Measurements from ENCODE around the gene MCM5. TPM values are rescaled to one million over a fixed set of nuclear protein-coding genes. Genes with fewer than 3 reads are reported as not detected.

The MCM5 gene
- total RNA-seq, 1 experiment from 2014 or later = 274 TPM

- Mint-ChIP-seq H3K4me3 (no peak overlapping the region; a peak in 1 of 5 replicates), H3K27me3 (ENCODE audit: low read depth) (no peaks in the 10 kb centered on the region), H3K4me1 (peaks cover 7 to 10% of the 10 kb centered on the region in 2 experiments; a peak in 3 of 4 replicates), H3K27ac (peak overlapping the region; percentile 56 to 84 (median 79); a peak in 5 of 7 replicates), H3K9me3 (no peaks in the 10 kb centered on the region; a peak in 1 of 5 replicates), H3K36me3 (ENCODE audit: insufficient read depth in 1 of 3, low read depth in 3 of 3) (peaks cover 7 to 32% (median 11%) of the 10 kb centered on the region in 3 experiments; a peak in 4 of 7 replicates)
- Histone ChIP-seq H3K79me1 (ENCODE audit: insufficient read depth, low read depth, low read length, poor library complexity, severe bottlenecking) (no peaks in the 10 kb centered on the region), H3K18ac (ENCODE audit: insufficient read length, low read depth, low read length) (no peak overlapping the region), H3K4me1 (ENCODE audit: insufficient read depth, low read length) (no peaks in the 10 kb centered on the region), H3K14ac (ENCODE audit: insufficient read depth, low read length) (no peak overlapping the region), H2BK12ac (ENCODE audit: insufficient read length, low read depth, low read length) (no peak overlapping the region), H3K4ac (ENCODE audit: low read depth, low read length) (no peak overlapping the region), H3K9me3 (ENCODE audit: control insufficient read depth, low read depth, low read length) (no peaks in the 10 kb centered on the region), H2BK120ac (ENCODE audit: low read depth, low read length, poor library complexity, severe bottlenecking) (no peak overlapping the region), H4K20me1 (ENCODE audit: control insufficient read depth, insufficient read depth, insufficient read length) (no peaks in the 10 kb centered on the region), H3K56ac (ENCODE audit: insufficient read length, low read depth, low read length) (no peak overlapping the region), H4K5ac (ENCODE audit: insufficient read length, low read depth, low read length) (no peak overlapping the region), H4K91ac (ENCODE audit: insufficient read length, low read depth, low read length) (no peak overlapping the region), H3K4me2 (ENCODE audit: insufficient read depth, insufficient read length, low read length) (no peak overlapping the region), H3K79me2 (ENCODE audit: insufficient read depth, low read length) (no peaks in the 10 kb centered on the region), H2BK20ac (ENCODE audit: low read depth, low read length, poor library complexity, severe bottlenecking) (no peak overlapping the region), H3K27me3 (ENCODE audit: insufficient read depth, low read length) (no peaks in the 10 kb centered on the region), H3K27ac (ENCODE audit: insufficient read length, low read depth, low read length) (no peak overlapping the region), H4K8ac (replicated peaks; ENCODE audit: insufficient read length, low read depth, low read length) (no peak overlapping the region), H3T11ph (ENCODE audit: low read length) (no peak overlapping the region), H3K9ac (ENCODE audit: extremely low read depth, insufficient read length, low read length) (no peak overlapping the region), H3K23me2 (ENCODE audit: insufficient read length, low read depth, low read length, poor library complexity, severe bottlenecking) (no peaks in the 10 kb centered on the region), H2AFZ (ENCODE audit: low read length) (no peak overlapping the region), H2AK5ac (ENCODE audit: insufficient read length, low read length) (no peak overlapping the region), H3K23ac (ENCODE audit: insufficient read length, low read depth, low read length) (no peak overlapping the region), H2BK15ac (ENCODE audit: low read depth, low read length) (no peak overlapping the region), H2BK5ac (ENCODE audit: insufficient read length, low read length) (no peak overlapping the region)
- WGBS (ENCODE audit: extremely low coverage, insufficient read length, low lambda C conversion rate) = no CpG with 5 or more reads among the region's 16 CpGs
- no peak for DNase-seq
- no peak for TF ChIP-seq CTCF (conservative IDR thresholded peaks at IDR 0.05)
These were observed 6.6 kb upstream of the MCM5 start for GRCh38 chr22:35393116-35394010.
